Spleen (tissue), 7 donors: ENCODE data around the gene ZNHIT6.

Source experiments
- POLR2A ChIP-seq, 3 donors: fragments of 450-650 bp; IDR thresholded peaks; one replicate each; pipeline ENCODE4 v1.5.1; 2017; ENCODE audit warnings: antibody characterized with exemption in 3 of 3, mild to moderate bottlenecking in 1 of 3
- POLR2AphosphoS5 ChIP-seq, 3 donors: sonication (generic); formaldehyde crosslinking; IDR thresholded peaks; one replicate each; pipeline ENCODE4 v1.5.1; 2017; ENCODE audit warnings: antibody characterized with exemption in 3 of 3
- TF ChIP-seq, protein P1 (sequence below), 11 experiments: fragments of 200-600 bp in 7 of 11; fragments of 450-650 bp in 4 of 11; sonication (generic) in 4 of 11; IDR thresholded peaks in 8 of 11; conservative IDR thresholded peaks in 3 of 11; 1 replicate in 7 of 11; 2 replicates in 4 of 11; pipeline versions ENCODE4 v1.4.0 to v1.8.0; 2016 to 2021; ENCODE audit warnings: antibody characterized with exemption in 11 of 11, inconsistent platforms in 4 of 11, mild to moderate bottlenecking in 1 of 11
- donor health status: DM: no; HTN: no; CAD: no; lungs with moderate emphysema.
- donor health status: DM: no; HTN: no; CAD: no.
- donor health status: DM: no; HTN: no; CAD: no.

GRCh38 chr1:85746777-85747176 lies 38.5 kb upstream of the ZNHIT6 start:
- TF ChIP-seq POLR2A (IDR thresholded peaks at IDR 0.05) (no peak), POLR2AphosphoS5 (IDR thresholded peaks at IDR 0.05) (no peak)
- TF ChIP-seq, protein P1, sequence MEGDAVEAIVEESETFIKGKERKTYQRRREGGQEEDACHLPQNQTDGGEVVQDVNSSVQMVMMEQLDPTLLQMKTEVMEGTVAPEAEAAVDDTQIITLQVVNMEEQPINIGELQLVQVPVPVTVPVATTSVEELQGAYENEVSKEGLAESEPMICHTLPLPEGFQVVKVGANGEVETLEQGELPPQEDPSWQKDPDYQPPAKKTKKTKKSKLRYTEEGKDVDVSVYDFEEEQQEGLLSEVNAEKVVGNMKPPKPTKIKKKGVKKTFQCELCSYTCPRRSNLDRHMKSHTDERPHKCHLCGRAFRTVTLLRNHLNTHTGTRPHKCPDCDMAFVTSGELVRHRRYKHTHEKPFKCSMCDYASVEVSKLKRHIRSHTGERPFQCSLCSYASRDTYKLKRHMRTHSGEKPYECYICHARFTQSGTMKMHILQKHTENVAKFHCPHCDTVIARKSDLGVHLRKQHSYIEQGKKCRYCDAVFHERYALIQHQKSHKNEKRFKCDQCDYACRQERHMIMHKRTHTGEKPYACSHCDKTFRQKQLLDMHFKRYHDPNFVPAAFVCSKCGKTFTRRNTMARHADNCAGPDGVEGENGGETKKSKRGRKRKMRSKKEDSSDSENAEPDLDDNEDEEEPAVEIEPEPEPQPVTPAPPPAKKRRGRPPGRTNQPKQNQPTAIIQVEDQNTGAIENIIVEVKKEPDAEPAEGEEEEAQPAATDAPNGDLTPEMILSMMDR (IDR thresholded peaks at IDR 0.05 in 8 of 11, conservative IDR thresholded peaks at IDR 0.05 in 3 of 11): no peak
